H1 (cell line): ENCODE results near the gene IMPDH1. TPM values are rescaled to one million over a fixed set of nuclear protein-coding genes. Genes with fewer than 3 reads are reported as not detected.

ENCODE experiments used
- CTCF ChIA-PET: fragments of 300-600 bp; sonication (Branson Sonifier 250); formaldehyde crosslinking; loops from one replicate; lab custom pipeline; 2021; ENCODE audit not compliant: partially characterized antibody; lab: Charles Lee
- POLR2A ChIA-PET: fragments of 300-600 bp; sonication (Branson Sonifier 250); formaldehyde crosslinking; loops from one replicate; lab custom pipeline; 2021; ENCODE audit warnings: inconsistent platforms; ENCODE audit not compliant: partially characterized antibody; lab: Charles Lee
- DNase-seq, 2 experiments: peaks; one replicate each; pipeline versions ENCODE4 v3.0.0 to v3.0.0-alpha.2; 2010 to 2022; ENCODE audit warnings: low spot score in 2 of 2, low read depth in 1 of 2, mixed read lengths in 1 of 2
- FAIRE-seq: peaks from 2 replicates; lab custom pipeline; 2011; peaks lifted over from hg19 to GRCh38; lab: Jason Lieb, UNC
- H2AFZ ChIP-seq: 2 replicates; pipeline ENCODE4 v1.8.1; 2012; ENCODE audit warnings: low read length, inconsistent platforms
- H2AK5ac ChIP-seq: 2 replicates; pipeline ENCODE4 v1.6.1; 2013; ENCODE audit warnings: low read depth, low read length
- H2BK120ac ChIP-seq: replicated peaks from 2 replicates; pipeline ENCODE3; 2013; ENCODE audit warnings: low read depth, low read length, inconsistent platforms
- H2BK12ac ChIP-seq: 2 replicates; pipeline ENCODE4 v1.6.1; 2013; ENCODE audit warnings: low read depth, low read length
- H2BK15ac ChIP-seq: 2 replicates; pipeline ENCODE4 v1.6.1; 2013; ENCODE audit warnings: low read length
- H2BK20ac ChIP-seq: 2 replicates; pipeline ENCODE4 v1.6.1; 2013; ENCODE audit warnings: low read length
- H2BK5ac ChIP-seq: 2 replicates; pipeline ENCODE4 v1.6.1; 2013; ENCODE audit warnings: low read depth, low read length
- H3K14ac ChIP-seq: 2 replicates; pipeline ENCODE4 v1.6.1; 2013; ENCODE audit warnings: inconsistent platforms; ENCODE audit not compliant: insufficient read length
- H3K18ac ChIP-seq: 2 replicates; pipeline ENCODE4 v1.6.1; 2013; ENCODE audit warnings: low read length; ENCODE audit errors: extremely low read depth
- H3K23ac ChIP-seq: 2 replicates; pipeline ENCODE4 v1.6.1; 2013; ENCODE audit warnings: inconsistent platforms; ENCODE audit not compliant: insufficient read length
- H3K23me2 ChIP-seq: 2 replicates; pipeline ENCODE4 v1.6.1; 2013; ENCODE audit warnings: low read depth, low read length
- H3K27ac ChIP-seq: 2 replicates; pipeline ENCODE4 v1.6.1; 2011; ENCODE audit warnings: low read depth, low read length, inconsistent platforms
- H3K27me3 ChIP-seq, 4 experiments: replicated peaks in 1 of 4; 1 replicate in 1 of 4; 2 replicates in 3 of 4; pipeline versions ENCODE4 v1.6.1 to v1.8.1; 2011 to 2013; ENCODE audit warnings: low read length in 3 of 4, mild to moderate bottlenecking in 3 of 4, inconsistent platforms in 2 of 4, mixed read lengths in 2 of 4, moderate library complexity in 1 of 4; ENCODE audit not compliant: control insufficient read depth in 3 of 4, insufficient read depth in 3 of 4; ENCODE audit errors: extremely low read depth in 1 of 4
- H3K36me3 ChIP-seq, 4 experiments: 2 replicates each; pipeline versions ENCODE4 v1.6.1 to v1.8.1; 2011 to 2013; ENCODE audit warnings: mild to moderate bottlenecking in 4 of 4, low read length in 3 of 4, moderate library complexity in 2 of 4, control low read depth in 1 of 4, inconsistent platforms in 1 of 4; ENCODE audit not compliant: insufficient read depth in 4 of 4, control insufficient read depth in 2 of 4
- H3K4ac ChIP-seq: replicated peaks from 2 replicates; pipeline ENCODE3; 2013; ENCODE audit warnings: low read length, low read depth, mixed read lengths, inconsistent platforms; ENCODE audit not compliant: insufficient read length
- H3K4me1 ChIP-seq, 4 experiments: replicated peaks in 1 of 4; 1 replicate in 1 of 4; 2 replicates in 3 of 4; pipeline versions ENCODE4 v1.6.1 to v1.8.1; 2011 to 2013; ENCODE audit warnings: low read length in 3 of 4, inconsistent platforms in 2 of 4, mixed read lengths in 1 of 4; ENCODE audit not compliant: insufficient read depth in 4 of 4, control insufficient read depth in 3 of 4
- H3K4me2 ChIP-seq, 2 experiments: 2 replicates each; pipeline versions ENCODE4 v1.6.1 to v1.8.1; 2011 to 2013; ENCODE audit warnings: low read depth in 2 of 2, low read length in 2 of 2, control low read depth in 1 of 2, inconsistent platforms in 1 of 2, mild to moderate bottlenecking in 1 of 2; ENCODE audit not compliant: insufficient read depth in 1 of 2
- H3K4me3 ChIP-seq, 4 experiments: fragments of 200-600, 300-600 bp in 1 of 4; sonication (generic), shearing (Covaris generic), sonication (Bioruptor Twin) in 1 of 4; 2 replicates each; pipeline versions ENCODE4 v1.5.1 to v1.8.1; 2011 to 2016; ENCODE audit warnings: low read length in 4 of 4, low read depth in 3 of 4, control low read depth in 2 of 4, inconsistent platforms in 2 of 4, mild to moderate bottlenecking in 2 of 4, mixed read lengths in 1 of 4, moderate library complexity in 1 of 4; ENCODE audit not compliant: insufficient read depth in 2 of 4; ENCODE audit errors: extremely low read depth in 1 of 4
- H3K56ac ChIP-seq: replicated peaks from 2 replicates; pipeline ENCODE3; 2013; ENCODE audit warnings: low read depth, mild to moderate bottlenecking, mixed read lengths, low read length, inconsistent platforms; ENCODE audit not compliant: insufficient read length
- H3K79me1 ChIP-seq: 2 replicates; pipeline ENCODE4 v1.6.1; 2013; ENCODE audit warnings: low read depth, low read length, control low read depth
- H3K79me2 ChIP-seq, 2 experiments: 2 replicates each; pipeline versions ENCODE4 v1.6.1 to v1.8.1; 2012 to 2013; ENCODE audit warnings: low read length in 2 of 2, mild to moderate bottlenecking in 2 of 2, inconsistent platforms in 1 of 2; ENCODE audit not compliant: insufficient read depth in 2 of 2, control insufficient read depth in 1 of 2
- H3K9ac ChIP-seq, 4 experiments: replicated peaks in 1 of 4; 1 replicate in 1 of 4; 2 replicates in 3 of 4; pipeline versions ENCODE4 v1.6.1 to v1.8.1; 2011 to 2013; ENCODE audit warnings: low read depth in 3 of 4, low read length in 3 of 4, control low read depth in 2 of 4, mild to moderate bottlenecking in 2 of 4, moderate library complexity in 2 of 4, inconsistent platforms in 1 of 4; ENCODE audit errors: extremely low read depth in 1 of 4
- H3K9me3 ChIP-seq, 2 experiments: 2 replicates each; pipeline versions ENCODE4 v1.6.1 to v1.8.1; 2012 to 2013; ENCODE audit warnings: mild to moderate bottlenecking in 2 of 2, moderate library complexity in 2 of 2, control low read depth in 1 of 2, inconsistent platforms in 1 of 2, low read depth in 1 of 2, low read length in 1 of 2, mixed read lengths in 1 of 2; ENCODE audit not compliant: insufficient read depth in 2 of 2
- H4K20me1 ChIP-seq, 2 experiments: replicated peaks in 1 of 2; 2 replicates each; pipeline versions ENCODE3 to v1.8.1; 2011 to 2013; ENCODE audit warnings: inconsistent platforms in 2 of 2, low read length in 2 of 2, mild to moderate bottlenecking in 1 of 2; ENCODE audit not compliant: insufficient read depth in 2 of 2, control insufficient read depth in 1 of 2
- H4K5ac ChIP-seq: 2 replicates; pipeline ENCODE4 v1.6.1; 2013; ENCODE audit warnings: low read length, low read depth, mixed read lengths, inconsistent platforms; ENCODE audit not compliant: insufficient read length
- H4K8ac ChIP-seq: 2 replicates; pipeline ENCODE4 v1.8.0; 2013; ENCODE audit warnings: mild to moderate bottlenecking, moderate library complexity, low read length, inconsistent platforms; ENCODE audit not compliant: insufficient read depth; ENCODE audit errors: extremely low read depth
- H4K91ac ChIP-seq: replicated peaks from 2 replicates; pipeline ENCODE3; 2013; ENCODE audit warnings: low read length, mixed read lengths, inconsistent platforms; ENCODE audit not compliant: insufficient read length
- ATF3 ChIP-seq: IDR thresholded peaks from 2 replicates; pipeline ENCODE4 v1.6.1; 2011; ENCODE audit warnings: low read depth, mild to moderate bottlenecking, low read length; ENCODE audit not compliant: insufficient read depth
- BCL11A ChIP-seq, 2 experiments: IDR thresholded peaks; one replicate each; pipeline ENCODE4 v1.6.1; 2011; ENCODE audit warnings: low read depth in 2 of 2, low read length in 2 of 2, mild to moderate bottlenecking in 2 of 2
- CBX8 ChIP-seq: fragments of 300-800, 300-1000 bp; sonication (generic); IDR thresholded peaks from 2 replicates; pipeline ENCODE4 v1.7.1; 2016; ENCODE audit warnings: low read depth, low read length, borderline replicate concordance
- RXRA ChIP-seq: IDR thresholded peaks from 2 replicates; pipeline ENCODE4 v1.6.1; 2011; ENCODE audit warnings: low read depth, mild to moderate bottlenecking, low read length, moderate library complexity; ENCODE audit not compliant: insufficient read depth
- WGBS, 2 experiments: shearing (Covaris generic) in 1 of 2; methylation state at CpG; one replicate each; pipeline versions ENCODE4 v1.1.6 to v1.1.7; 2013 to 2015; ENCODE audit warnings: low lambda C conversion rate in 2 of 2, mixed read lengths in 2 of 2, inconsistent platforms in 1 of 2, low coverage in 1 of 2, missing lambda C conversion rate in 1 of 2; ENCODE audit not compliant: insufficient replicate concordance in 2 of 2, insufficient coverage in 1 of 2, insufficient read length in 1 of 2; ENCODE audit errors: extremely low coverage in 1 of 2, missing lambda C conversion rate in 1 of 2; 5-methylcytosine and 5-hydroxymethylcytosine counted together
- polyA plus RNA-seq, 7 experiments: library from polyadenylated mRNA; depleted of rRNA in 3 of 7; stranded (reverse) in 5 of 7; unstranded in 2 of 7; fragments of >200 nt in 5 of 7; fragments of 200-250 nt in 2 of 7; gene quantifications; 1 replicate in 5 of 7; 2 replicates in 1 of 7; 4 replicates in 1 of 7; pipeline versions ENCODE4 v1.2.1 to v1.2.3, GENCODE V29; 2011 to 2013; ENCODE audit warnings: missing spikeins in 2 of 7, mixed read lengths in 2 of 7
- total RNA-seq: library from RNA; stranded (reverse); fragmentation: NEBNext Ultra II Directional; extraction: Animal tissue kit (Norgen Biotek cat#: 25700); gene quantifications from 2 replicates; pipeline ENCODE4 v1.2.1, GENCODE V29; 2021

The IMPDH1 gene
- total and polyA plus RNA-seq, 2 of the 8 experiments (the other 6 are each of a cell fraction or from before 2014, with no cell fraction given), result 45.8 TPM

- no peaks in the 10 kb centered on the region for H3K9me3 ChIP-seq
- no peak overlapping the region for H4K5ac ChIP-seq
- H2BK120ac ChIP-seq, result no peak overlapping the region
- no peaks in the 10 kb centered on the region for H3K79me2 ChIP-seq
- H3K14ac ChIP-seq, result no peak overlapping the region
- H3K23me2 ChIP-seq, result no peaks in the 10 kb centered on the region
- H3K27ac ChIP-seq, result no peak overlapping the region
- 97% methylated on average over 11 of the region's 11 CpGs; no CpG with 5 or more reads in 1 of the 2 experiments for WGBS, 2 experiments
- no peak overlapping the region for H4K91ac ChIP-seq
- no peak overlapping the region for H3K4ac ChIP-seq
- no peaks in the 10 kb centered on the region for H4K20me1 ChIP-seq
- TF ChIP-seq ATF3 (no peak), RXRA (no peak), CBX8 (no peak), BCL11A (IDR thresholded peaks at IDR 0.05; ENCODE audit: low read depth in 2 of 2, low read length in 2 of 2) (no peak)
- TF ChIP-seq, all 59 proteins: peak for 0
- H2AFZ ChIP-seq, result no peak overlapping the region
- H4K8ac ChIP-seq, result no peak overlapping the region
- no peak overlapping the region for H3K4me3 ChIP-seq
- no peak overlapping the region for H2BK5ac ChIP-seq
- H2BK12ac ChIP-seq, result no peak overlapping the region
- no peaks in the 10 kb centered on the region for H3K4me1 ChIP-seq
- FAIRE-seq (no peak), DNase-seq (no peak)
- no peaks in the 10 kb centered on the region for H3K79me1 ChIP-seq
- H3K18ac ChIP-seq, result no peak overlapping the region
- no peak overlapping the region for H3K9ac ChIP-seq
- H2AK5ac ChIP-seq, result no peak overlapping the region
- H3K36me3 ChIP-seq, result peaks cover 0 to 3% (median 2%) of the 10 kb centered on the region in 4 experiments; a peak in 4 of 8 replicates
- H2BK20ac ChIP-seq, result no peak overlapping the region
- H3K4me2 ChIP-seq, result no peak overlapping the region
- POLR2A ChIA-PET, result interaction anchor here (1.6 to 3.1 kb wide), 2 partner anchors 9 to 12 kb away, joined by 4 to 8 read pairs; no protein-coding TSS in a partner anchor
- no peaks in the 10 kb centered on the region for H3K27me3 ChIP-seq
- H3K56ac ChIP-seq, result no peak overlapping the region
- CTCF ChIA-PET, result interaction anchor here (0.6 to 24.8 kb wide), 12 partner anchors 9 to 65 kb away, joined by 3 to 348 read pairs (median 8); partner anchors contain the start of genes IMPDH1 and PRRT4
- no peak overlapping the region for H2BK15ac ChIP-seq
- no peak overlapping the region for H3K23ac ChIP-seq
These were observed 13.4 kb downstream of the IMPDH1 start for GRCh38 chr7:128396357-128396756.
